Sciatic nerve (tissue), 2 donors: ENCODE results near the gene G3BP2. TPM values are rescaled to one million over a fixed set of nuclear protein-coding genes. Genes with fewer than 3 reads are reported as not detected.
"Not testable (repeated sequence)": the region's sequence is repeated elsewhere in the genome, so short reads cannot be mapped to it uniquely, and the experiment has no call there.

Source experiments
- ATAC-seq: fragments of 200-7000 bp; cut with Tn5 transposase; one replicate; pipeline ENCODE4 v1.9.1; 2020; ENCODE audit warnings: mild to moderate bottlenecking, moderate library complexity
- DNase-seq: peaks from one replicate; pipeline ENCODE4 v3.0.0-alpha.2; 2020; ENCODE audit warnings: low spot score
- intact Hi-C: fragments of 100-400 bp; cut with DNase I; formaldehyde crosslinking; loops from one replicate; pipeline ENCODE4 v1.14.2; 2022
- total RNA-seq: library from RNA; stranded (reverse); fragmentation: NEBNext Ultra II Directional; extraction: Animal tissue kit (Norgen Biotek cat#: 25700); gene quantifications from one replicate; pipeline ENCODE4 v1.2.1, GENCODE V29; 2021
- donor health status: DM: no; HTN: no; CAD: no.
- donor health status: DM: no; HTN: no; CAD: no.

Gene G3BP2
- 87.7 TPM for total RNA-seq

DNA sequence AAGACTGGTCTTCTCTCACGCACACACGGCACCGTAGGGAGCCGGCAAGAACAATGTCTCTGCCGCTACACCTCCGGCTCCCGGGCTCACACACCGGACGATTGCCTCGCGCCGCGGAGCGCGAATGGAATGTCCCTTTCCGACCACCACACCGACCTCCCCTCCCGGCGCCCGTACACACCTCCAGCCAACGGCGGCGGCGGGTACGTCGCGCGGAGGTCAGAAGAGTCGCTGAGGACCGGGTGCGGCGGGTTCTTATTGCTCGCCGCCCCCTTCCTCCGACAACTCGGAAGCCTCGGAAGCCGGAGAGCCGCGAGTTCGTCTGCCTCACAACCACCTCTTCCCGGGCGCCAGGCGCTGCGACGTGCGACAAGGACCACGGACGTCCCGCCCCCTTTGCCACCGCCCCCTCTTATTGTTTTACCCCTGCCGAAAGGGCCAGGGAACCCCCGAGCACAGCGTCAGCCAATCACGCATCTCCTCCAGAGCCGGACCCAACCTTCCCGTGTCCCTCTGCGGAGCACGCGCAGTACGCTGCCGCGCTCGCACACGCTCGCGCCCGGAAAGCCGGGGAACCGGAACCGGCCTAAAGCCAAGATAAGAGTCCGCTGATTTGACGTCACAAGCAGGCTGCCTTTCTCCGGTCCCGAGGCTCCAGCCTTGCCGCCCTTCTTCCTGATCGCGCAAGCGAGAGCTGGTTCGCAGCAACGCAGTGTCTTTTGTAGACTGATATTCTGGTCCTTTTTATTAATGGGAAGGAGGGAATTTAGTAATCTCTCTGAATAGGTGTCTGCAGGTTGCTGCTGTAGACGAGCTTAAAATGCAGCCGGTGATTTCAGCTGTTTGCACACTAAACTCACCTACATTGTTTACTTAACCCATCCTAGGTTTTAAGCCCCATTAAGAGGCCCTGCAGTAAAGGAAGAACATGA is at the start of gene G3BP2:
Gene G3BP2, minus strand, starts transcription at position 385 of the 932 bp plus-strand sequence. CDS start 11,386 bp downstream, outside the sequence.
- DNase-seq, result peak; percentile 98
- intact Hi-C loops, result loop anchor here (10.0 kb wide), 1 partner anchor 52 kb away; the partner anchor contains the start of gene USO1
- peak; percentile 100 for ATAC-seq

DNA sequence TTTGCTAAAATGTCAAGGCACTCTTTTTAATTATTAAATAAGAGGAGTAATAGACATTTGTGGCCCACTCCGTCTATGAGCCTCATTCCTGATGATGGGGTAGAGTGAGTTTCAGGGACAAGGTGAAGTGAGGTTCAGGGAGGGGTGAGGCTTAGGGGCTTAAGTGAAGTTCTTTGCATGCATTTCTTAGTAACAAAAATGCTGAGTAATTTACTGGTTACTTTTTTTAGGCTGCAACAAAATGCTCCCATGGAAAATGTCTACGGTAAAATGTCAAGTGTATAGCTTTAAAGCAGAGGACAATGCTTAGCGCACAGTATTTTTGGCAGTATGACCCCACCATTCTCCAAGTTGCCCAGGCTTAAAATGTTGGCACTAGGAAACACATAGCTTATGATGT is 49.2 kb upstream of the G3BP2 start:
- DNase-seq (no peak), ATAC-seq (no peak)
- intact Hi-C loops, result loop anchor here (10.0 kb wide), 1 partner anchor 48 kb away; the partner anchor contains the start of gene G3BP2

DNA sequence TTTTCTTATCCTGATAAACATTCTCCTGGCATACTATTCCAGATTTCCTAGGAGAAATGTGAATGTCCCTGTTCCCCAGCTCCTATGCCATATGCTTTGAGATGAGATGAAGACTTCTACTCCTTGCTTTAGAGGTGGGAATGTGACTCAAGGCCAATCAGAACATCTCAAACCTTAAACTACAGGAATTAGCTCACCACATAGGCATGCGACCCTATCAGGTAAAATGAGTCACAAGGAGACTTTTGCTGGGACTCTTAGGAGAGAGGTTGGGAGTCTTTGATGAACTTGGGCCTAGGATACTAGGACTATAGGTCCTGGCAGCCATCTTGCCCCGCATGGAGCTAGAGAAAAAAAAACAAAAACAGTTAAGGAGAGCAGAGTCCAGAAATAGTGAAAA is 45.3 kb upstream of the G3BP2 start:
- ATAC-seq, result no peak
- intact Hi-C loops, result no loop called here
- DNase-seq, result no peak

DNA sequence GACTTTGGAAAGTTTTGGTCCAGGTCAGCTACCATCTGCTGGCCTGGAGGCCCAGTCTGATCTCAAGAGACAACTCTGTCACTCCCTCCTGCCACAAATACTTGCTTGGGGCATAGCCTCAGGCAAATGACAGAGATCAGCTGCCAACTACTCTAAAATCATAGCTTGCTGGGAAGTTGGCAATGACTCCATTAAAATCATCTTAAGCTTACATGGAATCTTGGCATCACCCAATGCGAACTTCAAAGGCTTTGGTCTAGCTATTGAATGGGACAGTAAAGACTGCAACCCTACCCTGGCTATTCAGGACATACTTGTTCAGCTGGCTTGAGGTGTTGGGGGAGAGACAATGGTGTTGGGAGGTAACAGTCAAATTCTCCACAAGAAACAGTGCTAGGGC is 44.2 kb upstream of the G3BP2 start:
- ATAC-seq (no peak), DNase-seq (no peak)
- intact Hi-C loops, result no loop called here

DNA sequence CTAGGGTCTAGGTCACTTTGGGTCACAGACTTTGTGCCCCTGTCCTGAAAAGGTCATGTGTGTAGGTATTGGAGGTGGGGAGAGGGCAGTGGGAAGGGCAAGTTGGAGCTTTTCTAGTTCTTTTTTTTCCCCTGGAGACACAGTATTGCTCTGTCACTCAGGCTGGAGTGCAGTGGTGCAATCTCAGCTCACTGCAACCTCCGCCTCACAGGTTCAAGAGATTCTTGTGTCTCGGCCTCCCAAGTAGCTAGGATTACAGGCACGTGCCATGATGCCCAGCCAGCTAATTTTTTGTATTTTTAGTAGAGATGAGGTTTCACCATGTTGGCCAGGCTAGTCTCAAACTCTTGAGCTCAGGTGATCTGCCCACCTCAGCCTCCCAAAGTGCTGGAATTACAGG is 42.8 kb upstream of the G3BP2 start:
- ATAC-seq, DNase-seq, intact Hi-C loops: not testable (repeated sequence)

DNA sequence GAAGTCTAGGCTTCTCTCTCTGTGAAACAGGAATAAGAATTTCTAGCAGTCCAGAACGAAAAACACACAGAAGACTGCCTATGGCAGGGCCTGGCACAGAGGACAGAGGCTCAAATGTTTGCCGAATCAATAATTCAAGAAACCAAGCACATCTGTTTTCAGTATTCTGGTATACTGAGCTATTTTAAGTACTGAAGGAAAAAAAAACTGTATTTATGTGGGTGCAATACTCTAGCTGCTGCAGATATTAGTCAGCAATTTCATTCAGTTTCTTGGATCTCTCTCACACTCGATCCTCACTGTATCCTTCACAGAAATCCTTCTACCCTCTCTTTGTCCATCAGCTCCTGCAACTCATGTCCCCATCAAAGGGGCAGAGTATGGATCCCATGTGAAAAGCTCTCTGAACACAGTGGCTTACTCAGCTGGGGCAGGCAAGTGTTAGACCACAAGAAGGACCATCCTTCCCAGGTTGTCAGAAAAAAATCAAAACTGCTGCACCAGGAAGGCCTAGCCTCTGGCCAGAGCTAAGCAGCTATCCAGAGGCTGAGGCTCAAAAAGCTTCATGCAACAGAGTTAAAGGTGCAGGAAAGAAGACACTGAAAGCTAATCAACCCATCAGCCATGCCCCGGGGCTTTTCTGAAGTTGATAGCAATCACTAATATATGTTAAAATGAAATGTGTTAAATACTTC is 42.0 kb upstream of the G3BP2 start:
- DNase-seq, result no peak
- peak; percentile 67 for ATAC-seq
- intact Hi-C loops, result no loop called here

DNA sequence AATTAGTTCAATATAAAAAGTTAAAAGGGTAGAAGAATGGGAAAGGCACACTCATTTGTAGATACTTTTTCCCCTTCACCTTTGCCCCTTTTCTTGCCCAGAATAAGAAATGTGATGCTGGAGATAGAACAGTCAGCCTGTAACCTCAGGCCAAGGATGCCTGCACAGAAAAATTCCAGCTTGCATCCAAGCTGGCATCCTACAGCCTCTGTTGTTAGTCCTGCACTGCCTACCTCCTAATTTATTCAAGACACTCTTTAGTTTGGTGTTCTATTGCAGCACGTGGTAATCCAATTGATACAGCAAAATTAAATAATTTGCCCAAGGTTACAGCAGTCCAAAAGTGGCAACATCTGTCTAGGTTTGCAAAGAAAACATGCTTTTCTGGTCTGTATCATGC is 41.5 kb upstream of the G3BP2 start:
- intact Hi-C loops, result no loop called here
- no peak for ATAC-seq
- no peak for DNase-seq

DNA sequence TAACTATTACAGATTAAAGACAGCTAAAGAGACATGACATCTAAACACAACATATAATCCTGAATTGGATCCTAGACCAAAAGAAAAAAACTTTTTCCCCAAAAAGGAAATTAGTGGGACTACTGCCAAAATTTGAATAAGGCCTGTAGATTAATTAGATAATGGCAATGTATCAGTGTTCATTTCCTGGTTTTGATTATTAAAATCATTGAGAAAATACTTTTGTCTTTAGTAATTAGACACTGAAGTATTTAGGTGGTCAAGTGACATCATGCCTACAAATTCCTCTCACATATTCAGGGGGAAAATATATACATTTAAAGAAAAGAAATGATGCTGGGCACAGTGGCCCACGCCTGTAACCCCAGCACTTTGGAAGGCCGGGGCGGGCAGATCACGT is 40.8 kb upstream of the G3BP2 start:
- ATAC-seq, result no peak
- DNase-seq, result no peak
- intact Hi-C loops, result no loop called here

DNA sequence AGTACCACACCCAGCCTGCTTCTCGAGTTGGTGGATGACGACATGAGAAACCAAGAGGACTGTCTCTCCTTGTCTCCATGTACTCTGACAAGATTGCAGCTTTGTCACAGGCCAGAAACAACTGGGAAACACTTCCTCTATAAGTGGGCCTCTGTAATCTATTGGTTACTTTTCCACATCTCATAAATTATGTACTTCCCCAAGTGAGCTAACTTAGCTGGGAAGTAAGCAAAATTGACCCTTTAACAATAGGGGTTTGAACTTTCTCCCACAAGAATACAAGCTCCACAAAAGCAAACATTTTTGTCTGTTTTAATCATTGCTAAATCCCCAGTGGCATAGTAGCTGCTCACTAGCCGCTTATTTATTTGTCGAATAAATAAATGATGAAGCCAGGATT is 37.0 kb upstream of the G3BP2 start:
- DNase-seq (no peak), ATAC-seq (no peak)
- intact Hi-C loops, result loop anchor here (2.0 kb wide), 1 partner anchor 279 kb away; no protein-coding TSS in a partner anchor

DNA sequence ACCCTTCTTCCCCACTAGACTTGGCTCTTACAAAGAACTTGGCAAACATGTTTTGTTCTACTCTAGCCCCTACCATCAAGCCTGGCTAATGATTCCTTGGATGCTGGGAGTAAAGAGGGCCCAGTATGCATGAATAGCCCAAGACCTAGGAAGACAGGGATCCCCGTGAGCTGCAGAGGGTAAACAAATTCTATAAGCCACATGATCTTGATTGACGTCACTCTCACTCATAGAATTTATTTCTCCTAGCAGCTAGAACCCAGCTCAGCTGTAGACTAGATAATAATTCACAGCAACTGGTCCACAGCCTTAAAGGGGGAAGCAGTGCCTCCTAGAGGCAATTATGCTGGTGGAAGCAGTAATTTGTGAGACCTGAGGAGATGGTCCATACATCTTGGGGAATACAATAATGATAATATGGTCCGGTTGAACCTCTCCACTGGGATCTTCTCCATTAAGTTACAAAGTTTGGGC is 35.0 kb upstream of the G3BP2 start:
- ATAC-seq (no peak), DNase-seq (no peak)
- intact Hi-C loops, result no loop called here

DNA sequence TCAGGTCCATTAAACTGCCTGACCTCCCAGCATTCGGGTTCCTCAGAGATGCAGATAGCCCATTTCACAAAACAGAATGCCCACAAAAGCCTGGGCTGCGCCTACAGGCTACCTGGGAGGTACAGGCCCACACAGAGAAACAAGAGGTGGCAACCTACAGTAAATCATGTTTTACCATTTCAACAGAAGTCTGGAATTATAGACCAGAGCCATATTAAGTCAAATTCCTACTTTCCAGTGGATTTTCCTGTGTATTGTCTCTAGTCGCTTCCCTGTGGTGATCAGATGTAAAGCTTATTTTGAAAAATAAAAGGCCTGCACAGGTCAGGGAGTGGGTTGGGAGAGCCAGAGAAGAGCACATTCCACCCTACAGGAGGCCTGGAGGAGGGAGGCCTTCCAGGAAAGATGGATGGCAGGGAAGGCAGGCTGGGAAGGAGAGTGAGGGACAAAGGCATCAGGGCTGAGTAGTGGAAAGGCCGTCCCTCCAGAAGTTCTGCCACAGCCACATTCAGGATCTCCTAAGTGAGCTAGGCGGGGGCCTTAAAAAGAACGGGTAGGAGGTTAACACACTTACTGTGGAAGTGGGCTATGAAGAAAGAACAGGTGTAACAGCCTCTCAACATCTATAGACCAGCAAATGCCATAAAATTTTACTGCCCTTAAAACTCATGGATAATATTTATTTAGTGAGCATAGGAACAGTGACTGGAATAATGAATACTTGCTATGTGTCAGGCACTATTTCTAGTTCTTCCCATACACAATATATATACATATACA is 32.2 kb upstream of the G3BP2 start:
- ATAC-seq (no peak), DNase-seq (no peak)
- intact Hi-C loops, result no loop called here

DNA sequence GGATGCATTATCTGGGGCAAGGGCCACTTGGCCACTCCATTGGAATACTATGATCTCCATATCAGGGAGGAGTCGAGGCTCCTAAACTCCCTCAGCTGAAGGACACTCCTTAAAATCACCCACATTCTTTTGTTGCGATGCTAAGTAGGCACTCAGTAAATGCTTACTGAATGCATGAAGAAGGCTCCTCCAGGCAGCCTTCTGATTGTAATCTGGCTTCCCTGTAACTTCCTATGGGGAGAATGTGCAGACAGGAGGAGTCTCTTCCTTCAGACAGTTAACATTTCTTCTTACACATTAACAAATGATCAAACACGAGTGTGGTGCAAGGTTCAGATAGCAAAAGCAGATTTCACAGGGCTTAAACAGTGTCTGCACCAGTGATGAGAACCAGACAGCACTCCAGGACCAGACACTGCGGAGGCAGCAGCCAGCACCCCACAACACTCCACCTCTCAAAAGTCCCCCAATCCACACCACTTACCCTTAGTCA is 29.8 kb upstream of the G3BP2 start:
- ATAC-seq (no peak), DNase-seq (no peak)
- intact Hi-C loops, result no loop called here

DNA sequence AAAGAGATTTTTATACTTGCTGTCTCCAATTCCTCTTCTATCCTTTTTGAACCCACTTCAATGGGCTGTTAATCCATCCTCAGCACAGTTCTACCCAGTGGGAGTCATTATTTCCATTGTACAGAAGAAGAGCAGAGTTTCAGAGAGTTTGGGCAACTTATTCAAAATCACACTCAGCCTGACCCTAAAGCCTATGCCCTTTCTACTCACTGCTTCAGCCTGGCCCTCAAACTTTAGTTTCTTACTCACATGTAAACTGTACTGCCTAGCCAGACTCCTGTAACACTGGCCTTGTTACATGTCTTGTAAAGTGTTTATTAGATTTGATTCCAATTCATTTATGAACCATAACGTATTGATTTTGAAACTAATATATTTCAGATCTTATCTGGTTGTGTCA is 26.1 kb upstream of the G3BP2 start:
- DNase-seq, result no peak
- intact Hi-C loops, result no loop called here
- ATAC-seq, result no peak

DNA sequence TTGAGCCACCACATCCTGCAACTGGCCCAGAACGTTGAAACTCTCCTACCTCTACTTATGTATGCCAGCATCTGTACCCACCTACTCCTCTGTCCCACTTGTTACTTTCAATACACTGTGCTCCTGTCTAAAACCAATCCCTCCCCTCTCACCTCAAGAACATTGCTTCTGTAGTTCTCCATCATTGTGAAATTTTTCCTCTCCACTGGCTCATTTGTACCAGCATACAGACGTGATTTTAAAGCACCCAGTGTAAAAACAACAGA is 25.7 kb upstream of the G3BP2 start:
- DNase-seq, result no peak
- intact Hi-C loops, result no loop called here
- no peak for ATAC-seq

DNA sequence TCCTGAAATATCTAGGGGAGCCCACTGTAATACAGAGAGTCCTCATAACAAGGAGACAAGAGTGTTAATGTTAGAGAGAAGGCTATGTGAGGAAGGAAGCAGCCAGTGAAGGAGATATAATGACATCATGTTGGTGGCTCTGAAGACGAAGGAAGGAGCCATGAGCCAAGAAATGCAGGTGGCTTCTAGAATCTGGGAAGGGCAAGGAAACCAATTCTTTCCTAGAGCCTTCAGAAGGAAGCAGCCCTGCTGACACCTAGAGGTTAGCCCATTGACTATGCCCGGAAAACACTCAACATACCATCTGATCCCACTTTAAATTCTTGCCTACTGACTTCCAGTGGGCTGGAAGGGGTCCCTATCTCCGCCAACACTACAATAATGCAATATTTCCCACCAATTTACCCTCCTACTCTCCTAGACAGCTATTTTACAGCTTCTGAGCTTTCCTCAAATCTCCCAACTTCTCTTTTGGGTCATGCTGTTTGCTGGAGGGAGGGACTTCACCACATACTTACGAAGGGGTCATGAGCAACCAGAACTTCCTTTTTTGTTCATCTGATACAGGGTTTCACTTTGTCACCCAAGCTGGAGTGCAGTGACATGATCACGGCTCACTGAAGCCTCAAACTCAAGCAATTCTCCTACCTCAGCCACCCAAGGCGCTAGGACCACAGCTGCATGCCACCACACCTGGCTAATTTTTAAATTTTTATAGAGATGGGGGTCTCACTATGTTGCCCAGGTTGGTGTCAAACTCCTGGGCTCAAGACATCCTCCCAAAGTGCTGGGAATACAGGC is 25.2 kb upstream of the G3BP2 start:
- peak; percentile 66 for ATAC-seq

DNA sequence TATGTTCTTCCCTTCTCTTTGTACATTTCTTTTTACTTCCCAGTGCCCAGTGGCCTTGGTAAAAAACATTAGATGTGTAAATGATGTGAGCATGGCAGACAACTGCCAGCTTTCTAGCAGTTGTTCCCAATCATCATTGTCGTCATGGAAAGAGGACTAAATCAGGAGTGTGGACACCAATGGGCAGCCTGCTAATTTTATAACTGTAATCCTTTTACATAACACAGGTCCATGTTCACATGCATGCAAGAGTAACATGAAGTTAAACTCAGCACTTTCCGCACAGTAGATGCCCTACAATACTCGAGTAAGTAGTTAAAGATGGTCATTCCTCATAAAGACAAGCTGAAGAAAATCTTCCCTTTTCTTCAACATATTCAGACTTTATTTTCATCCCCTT is 23.4 kb upstream of the G3BP2 start:
- no peak for DNase-seq
- no peak for ATAC-seq
- intact Hi-C loops, result no loop called here

More for the DNA sequence above, 25.2 kb upstream of the G3BP2 start:
- intact Hi-C loops, result no loop called here
- no peak for DNase-seq

DNA sequence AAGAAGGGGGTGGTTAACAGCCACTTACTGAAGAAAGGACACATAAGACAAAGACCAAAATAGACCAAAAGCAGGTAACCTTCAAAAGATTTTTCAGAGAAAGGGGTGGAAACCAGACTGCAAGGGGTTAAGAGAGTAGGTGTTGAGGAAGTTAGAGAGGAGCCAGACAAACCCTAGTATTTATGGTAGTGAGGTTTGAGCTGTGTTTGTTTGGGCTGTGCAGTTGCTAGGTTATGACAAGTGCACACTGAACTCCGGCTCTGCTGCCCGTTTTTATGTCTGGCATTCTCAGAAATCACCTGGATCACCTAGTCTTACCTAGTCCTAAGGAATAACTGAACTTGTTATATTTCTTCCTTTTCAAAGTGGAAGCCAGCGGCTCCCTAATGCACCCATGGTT is 22.9 kb upstream of the G3BP2 start:
- intact Hi-C loops, result no loop called here
- ATAC-seq, result no peak

DNA sequence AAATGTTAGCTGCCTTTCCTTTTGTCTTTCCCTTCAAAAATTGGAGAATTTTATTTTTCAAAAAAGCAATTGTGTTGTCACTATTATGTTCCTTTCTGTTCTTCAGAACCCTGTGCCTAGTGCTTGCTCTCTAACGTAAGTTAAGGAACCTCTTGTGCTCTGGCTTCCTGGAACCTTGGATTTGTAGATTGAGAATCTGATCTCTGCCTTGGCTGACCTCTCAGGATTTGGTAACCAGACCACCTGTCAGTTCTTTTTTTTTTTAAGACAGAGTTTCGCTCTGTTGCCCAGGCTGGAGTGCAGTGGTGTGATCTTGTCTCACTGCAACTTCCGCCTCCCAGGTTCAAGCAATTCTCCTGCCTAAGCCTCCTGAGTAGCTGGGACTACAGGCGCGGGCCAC is 18.9 kb upstream of the G3BP2 start:
- intact Hi-C loops, DNase-seq, ATAC-seq: not testable (repeated sequence)

More for the DNA sequence above, 22.9 kb upstream of the G3BP2 start:
- DNase-seq, result no peak
